Measurements from ENCODE around the gene KRTAP5-9.

DNA sequence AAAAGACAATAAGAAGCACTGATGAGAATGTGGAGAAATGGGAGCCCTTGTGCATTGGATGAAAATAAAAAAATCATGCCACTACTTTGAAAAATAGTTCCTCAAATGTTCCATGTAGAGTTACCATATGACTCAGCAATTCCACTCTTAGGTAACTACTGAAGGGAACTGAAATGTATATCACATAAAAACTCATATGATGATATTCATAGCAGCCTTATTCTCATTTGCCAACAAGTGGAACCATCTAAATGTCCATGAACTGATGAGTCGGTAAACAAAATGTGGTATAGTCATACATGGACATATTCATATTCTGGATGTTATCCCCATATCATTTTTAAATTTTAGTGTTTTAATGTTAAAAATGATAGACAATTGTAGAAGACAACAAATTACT lies 3.5 kb downstream of the KRTAP5-9 start:
- TF ChIP-seq, protein P1, sequence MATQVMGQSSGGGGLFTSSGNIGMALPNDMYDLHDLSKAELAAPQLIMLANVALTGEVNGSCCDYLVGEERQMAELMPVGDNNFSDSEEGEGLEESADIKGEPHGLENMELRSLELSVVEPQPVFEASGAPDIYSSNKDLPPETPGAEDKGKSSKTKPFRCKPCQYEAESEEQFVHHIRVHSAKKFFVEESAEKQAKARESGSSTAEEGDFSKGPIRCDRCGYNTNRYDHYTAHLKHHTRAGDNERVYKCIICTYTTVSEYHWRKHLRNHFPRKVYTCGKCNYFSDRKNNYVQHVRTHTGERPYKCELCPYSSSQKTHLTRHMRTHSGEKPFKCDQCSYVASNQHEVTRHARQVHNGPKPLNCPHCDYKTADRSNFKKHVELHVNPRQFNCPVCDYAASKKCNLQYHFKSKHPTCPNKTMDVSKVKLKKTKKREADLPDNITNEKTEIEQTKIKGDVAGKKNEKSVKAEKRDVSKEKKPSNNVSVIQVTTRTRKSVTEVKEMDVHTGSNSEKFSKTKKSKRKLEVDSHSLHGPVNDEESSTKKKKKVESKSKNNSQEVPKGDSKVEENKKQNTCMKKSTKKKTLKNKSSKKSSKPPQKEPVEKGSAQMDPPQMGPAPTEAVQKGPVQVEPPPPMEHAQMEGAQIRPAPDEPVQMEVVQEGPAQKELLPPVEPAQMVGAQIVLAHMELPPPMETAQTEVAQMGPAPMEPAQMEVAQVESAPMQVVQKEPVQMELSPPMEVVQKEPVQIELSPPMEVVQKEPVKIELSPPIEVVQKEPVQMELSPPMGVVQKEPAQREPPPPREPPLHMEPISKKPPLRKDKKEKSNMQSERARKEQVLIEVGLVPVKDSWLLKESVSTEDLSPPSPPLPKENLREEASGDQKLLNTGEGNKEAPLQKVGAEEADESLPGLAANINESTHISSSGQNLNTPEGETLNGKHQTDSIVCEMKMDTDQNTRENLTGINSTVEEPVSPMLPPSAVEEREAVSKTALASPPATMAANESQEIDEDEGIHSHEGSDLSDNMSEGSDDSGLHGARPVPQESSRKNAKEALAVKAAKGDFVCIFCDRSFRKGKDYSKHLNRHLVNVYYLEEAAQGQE (IDR thresholded peaks at IDR 0.05; ENCODE audit: insufficient read depth in 1 of 2, low read depth in 2 of 2, low read length in 2 of 2): no peak
- TF ChIP-seq POLR2AphosphoS5 (IDR thresholded peaks at IDR 0.05; ENCODE audit: low read depth, low read length) (no peak), TAF1 (IDR thresholded peaks at IDR 0.05; ENCODE audit: borderline replicate concordance, insufficient read depth, low read length) (no peak), SIN3A (IDR thresholded peaks at IDR 0.05; ENCODE audit: borderline replicate concordance, insufficient read depth, low read length) (no peak), FOXP2 (optimal IDR thresholded peaks at IDR 0.05; ENCODE audit: borderline replicate concordance, extremely low read depth, extremely low read length, insufficient read depth) (no peak)

Measured in PFSK-1 (cell line).